Astrocyte of the cerebellum (primary cell): ENCODE results near the gene CTNS.

Source experiments
- DNase-seq: peaks from one replicate; pipeline ENCODE4 v3.0.0-alpha.2; 2011; ENCODE audit warnings: low read depth
- H3K4me3 ChIP-seq: 2 replicates; pipeline ENCODE4 v1.5.1; 2011; ENCODE audit warnings: mild to moderate bottlenecking, low read depth, low read length, moderate library complexity
- in situ Hi-C: cut with HindIII; loops from 2 replicates; pipeline ENCODE4 v1.10.0; 2017; ENCODE audit warnings: low sequenced_read_pairs
- TF ChIP-seq, protein P1 (sequence below): IDR thresholded peaks from 2 replicates; pipeline ENCODE4 v1.5.1; 2012; ENCODE audit warnings: low read length, low read depth, moderate library complexity, mild to moderate bottlenecking; ENCODE audit errors: missing control alignments

Gene CTNS

DNA sequence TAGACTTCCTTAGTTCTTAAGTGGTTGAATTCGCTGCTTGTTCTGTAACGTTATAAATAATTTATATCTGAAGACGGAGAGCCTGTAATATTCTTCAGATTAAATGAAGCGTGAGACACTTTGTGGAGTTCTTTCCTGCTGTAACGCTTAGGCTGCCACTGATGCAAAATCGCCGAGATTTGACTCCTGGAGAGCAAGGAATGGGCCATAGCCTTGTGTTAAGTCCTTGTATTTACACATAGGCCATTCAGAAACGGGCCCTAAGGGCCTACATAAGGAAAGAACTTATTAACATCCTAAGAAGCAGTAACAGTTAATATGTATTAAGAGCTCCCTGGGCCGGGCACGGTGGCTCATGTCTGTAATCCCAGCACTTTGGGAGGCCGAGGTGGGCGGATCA is 33.0 kb downstream of the CTNS start:
- in situ Hi-C loops: no loop called here
- DNase-seq: no peak
- TF ChIP-seq, protein P1, sequence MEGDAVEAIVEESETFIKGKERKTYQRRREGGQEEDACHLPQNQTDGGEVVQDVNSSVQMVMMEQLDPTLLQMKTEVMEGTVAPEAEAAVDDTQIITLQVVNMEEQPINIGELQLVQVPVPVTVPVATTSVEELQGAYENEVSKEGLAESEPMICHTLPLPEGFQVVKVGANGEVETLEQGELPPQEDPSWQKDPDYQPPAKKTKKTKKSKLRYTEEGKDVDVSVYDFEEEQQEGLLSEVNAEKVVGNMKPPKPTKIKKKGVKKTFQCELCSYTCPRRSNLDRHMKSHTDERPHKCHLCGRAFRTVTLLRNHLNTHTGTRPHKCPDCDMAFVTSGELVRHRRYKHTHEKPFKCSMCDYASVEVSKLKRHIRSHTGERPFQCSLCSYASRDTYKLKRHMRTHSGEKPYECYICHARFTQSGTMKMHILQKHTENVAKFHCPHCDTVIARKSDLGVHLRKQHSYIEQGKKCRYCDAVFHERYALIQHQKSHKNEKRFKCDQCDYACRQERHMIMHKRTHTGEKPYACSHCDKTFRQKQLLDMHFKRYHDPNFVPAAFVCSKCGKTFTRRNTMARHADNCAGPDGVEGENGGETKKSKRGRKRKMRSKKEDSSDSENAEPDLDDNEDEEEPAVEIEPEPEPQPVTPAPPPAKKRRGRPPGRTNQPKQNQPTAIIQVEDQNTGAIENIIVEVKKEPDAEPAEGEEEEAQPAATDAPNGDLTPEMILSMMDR: no peak

DNA sequence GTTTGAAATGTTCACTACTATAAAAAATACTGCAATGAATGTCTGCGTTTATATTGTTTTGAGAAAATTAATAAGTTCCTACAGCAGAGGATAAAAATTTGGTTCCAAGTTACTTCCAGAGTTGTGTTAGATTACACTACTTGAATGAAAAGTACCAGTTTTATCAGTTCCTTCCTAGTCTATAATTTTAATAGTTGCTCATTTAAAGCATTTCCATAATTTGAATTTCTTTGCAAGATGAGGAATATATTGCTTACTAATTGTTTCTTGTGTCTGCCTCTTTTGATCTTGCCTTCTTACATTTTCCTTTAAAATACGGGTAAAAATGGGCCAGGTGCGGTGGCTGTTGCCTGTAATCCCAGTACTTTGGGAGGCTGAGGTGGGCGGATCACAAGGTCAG is 36.0 kb downstream of the CTNS start:
- no peak overlapping the region for H3K4me3 ChIP-seq
- no peak for DNase-seq
- in situ Hi-C loops: no loop called here
- TF ChIP-seq, protein P1: no peak

More for the DNA sequence above, 33.0 kb downstream of the CTNS start:
- H3K4me3 ChIP-seq: peak overlapping the region; percentile 99

DNA sequence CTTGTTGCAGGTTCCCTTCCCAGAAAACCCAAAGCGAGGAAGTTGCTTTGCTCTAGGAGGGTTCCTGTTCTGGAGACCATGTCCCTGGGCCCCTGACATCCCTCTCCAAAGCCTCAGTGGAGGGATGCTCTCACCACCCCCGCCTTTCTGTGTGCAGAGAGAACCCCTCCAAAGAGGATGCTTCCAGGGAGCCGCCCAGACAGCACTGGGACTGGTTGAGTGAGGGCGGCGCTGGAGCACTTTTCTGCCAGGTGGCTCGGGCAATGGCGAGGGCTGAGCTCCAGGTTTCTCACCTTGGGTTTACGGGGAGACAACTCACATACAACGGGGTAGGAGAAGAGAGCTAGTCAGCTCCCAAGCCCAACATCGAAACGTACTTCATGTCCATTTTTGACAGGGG is 39.3 kb downstream of the CTNS start:
- in situ Hi-C loops: no loop called here
- DNase-seq: no peak
- TF ChIP-seq, protein P1: no peak
- H3K4me3 ChIP-seq: no peak overlapping the region

DNA sequence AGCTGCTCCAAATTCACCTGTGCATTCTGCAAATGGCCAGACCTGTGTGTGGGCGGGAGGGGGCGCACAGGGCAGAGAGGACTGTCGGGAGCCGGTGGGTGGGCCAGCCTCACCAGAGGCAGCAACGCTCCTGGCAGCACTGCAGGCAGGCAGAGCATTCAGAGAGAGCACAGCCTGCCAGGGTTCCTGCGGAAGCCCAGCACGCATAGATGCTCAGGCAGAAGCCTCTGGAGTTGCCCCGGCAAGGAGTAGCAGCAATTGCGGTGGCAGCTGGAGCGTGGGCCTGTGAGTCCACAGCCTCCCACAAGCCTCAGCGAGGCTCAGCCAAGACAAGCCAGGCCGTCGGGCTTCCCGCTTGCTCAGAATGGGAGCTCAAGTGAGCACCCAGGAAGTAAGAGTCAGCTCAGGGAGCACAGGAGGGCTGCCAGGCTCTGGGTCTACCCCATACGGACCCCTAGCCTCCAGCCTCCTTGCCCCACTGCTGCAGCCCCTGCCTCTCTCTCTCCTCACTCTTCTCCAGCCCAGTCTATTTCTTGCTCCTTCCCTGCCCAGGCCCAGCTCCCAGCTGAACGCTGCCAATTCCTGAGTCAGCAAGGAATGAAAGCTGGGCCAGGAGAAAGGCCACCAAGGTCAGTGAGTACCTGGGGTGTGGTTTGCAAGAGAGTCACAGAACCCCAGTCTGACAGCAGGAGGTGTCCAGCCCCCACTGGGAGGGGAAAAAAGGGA is 41.7 kb downstream of the CTNS start:
- no peak for DNase-seq

DNA sequence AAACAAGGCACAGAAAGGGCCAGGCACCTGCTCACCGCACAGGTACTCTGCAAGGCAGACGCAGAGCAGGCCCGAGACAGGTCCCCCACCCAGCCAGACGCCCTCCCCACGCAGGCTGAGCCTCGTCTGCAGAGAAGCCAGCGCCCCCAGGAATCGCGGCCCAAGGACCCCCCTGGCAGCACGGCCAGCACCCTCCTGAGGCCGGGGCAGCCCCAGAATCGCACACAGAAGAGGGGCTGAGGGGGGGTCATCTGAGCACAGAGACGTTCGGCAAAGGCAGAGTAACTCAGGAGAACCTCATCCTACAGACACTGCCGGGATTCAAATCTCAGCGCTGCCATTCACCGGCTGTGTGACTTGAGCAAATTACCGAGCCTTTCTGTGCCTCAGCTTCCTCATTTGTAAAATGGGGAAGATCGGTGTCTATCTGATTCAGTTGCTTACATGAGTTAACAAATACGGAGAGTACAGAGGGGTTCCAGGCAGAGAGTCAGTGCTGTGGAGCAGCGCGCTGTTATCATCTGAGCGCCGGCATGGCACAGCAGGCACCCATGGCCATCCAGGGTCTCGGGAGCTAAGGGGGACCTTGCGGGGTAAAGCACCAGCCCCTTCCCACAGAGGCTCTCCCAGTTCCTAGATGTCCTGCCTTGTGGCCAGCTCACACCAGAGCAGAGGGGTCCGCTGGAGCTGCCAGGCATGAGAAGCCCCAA is 42.4 kb downstream of the CTNS start:
- in situ Hi-C loops: no loop called here
- DNase-seq: no peak
- TF ChIP-seq, protein P1: no peak
- no peak overlapping the region for H3K4me3 ChIP-seq

More for the DNA sequence above, 41.7 kb downstream of the CTNS start:
- in situ Hi-C loops: no loop called here
- H3K4me3 ChIP-seq: no peak overlapping the region
- TF ChIP-seq, protein P1: no peak

DNA sequence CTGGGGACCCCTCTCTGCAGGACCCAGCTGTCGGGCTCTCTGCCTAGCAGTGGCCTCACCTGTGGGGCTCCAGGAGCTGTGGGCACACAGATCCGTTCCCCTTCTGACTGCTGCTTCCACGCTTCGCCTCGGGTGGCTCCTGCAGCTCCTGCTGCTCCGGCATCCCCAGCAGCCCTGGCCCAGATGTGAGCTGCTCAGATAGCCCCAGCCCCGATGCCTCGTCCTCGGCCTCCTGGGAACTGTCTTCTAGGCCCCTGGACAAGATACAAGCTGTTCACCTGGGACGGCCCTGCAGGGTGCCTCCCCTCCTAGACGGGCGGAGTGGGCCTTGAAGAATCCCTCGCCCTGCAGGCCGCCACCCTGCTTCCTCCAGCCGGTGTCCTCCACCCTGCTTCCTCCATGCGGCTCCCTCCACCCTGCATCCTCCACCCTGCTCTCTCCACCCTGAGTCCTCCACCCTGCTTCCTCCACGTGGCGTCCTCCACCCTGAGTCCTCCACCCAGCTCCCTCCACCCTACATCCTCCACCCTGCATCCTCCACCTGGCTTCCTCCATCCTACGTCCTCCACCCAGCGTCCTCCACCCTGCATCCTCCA is 43.1 kb downstream of the CTNS start:
- in situ Hi-C loops: no loop called here
- TF ChIP-seq, protein P1: no peak
- H3K4me3 ChIP-seq: no peak overlapping the region
- DNase-seq: no peak
